ENCODE results near the gene NPAS3.

Gene NPAS3

DNA sequence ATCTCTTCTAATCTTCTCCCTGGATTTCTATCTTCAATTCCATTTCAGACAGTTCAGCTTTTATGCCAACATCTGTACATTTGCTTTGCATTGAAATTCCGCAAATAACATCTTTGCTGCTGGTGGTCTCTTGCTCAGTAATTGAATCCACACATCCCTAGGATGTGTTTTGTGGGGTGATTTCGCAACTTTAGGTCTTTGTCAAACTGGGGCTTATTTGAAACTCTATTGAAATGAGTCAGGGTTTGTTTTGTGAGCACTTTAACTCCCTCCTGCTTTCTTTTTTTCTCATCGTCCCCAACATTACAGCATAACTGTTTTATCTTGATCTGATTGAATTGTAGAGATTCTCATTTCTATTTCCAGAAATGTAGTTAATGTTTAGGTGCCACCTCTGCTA lies 404.3 kb downstream of the NPAS3 start:
- DNase-seq: no peak

DNA sequence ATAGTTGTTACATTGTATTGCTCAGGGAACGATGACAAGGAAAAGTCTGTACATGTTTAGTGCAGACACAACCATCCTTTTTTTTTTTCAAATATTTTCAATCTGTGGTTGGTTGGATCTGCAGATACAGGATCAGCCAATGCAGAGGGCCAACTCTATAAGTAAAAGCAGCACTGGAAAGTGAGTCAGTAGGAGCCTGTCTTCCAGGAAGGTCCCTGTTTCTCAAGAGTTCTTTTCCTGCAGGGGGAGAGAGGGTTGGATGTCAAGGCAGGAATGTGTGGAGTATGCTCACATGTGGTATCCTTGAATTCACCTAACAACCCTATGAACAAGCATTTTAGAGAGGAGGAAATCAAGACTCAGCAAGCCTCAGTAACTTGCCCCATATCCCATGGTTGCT lies 409.1 kb downstream of the NPAS3 start:
- no peak for DNase-seq

DNA sequence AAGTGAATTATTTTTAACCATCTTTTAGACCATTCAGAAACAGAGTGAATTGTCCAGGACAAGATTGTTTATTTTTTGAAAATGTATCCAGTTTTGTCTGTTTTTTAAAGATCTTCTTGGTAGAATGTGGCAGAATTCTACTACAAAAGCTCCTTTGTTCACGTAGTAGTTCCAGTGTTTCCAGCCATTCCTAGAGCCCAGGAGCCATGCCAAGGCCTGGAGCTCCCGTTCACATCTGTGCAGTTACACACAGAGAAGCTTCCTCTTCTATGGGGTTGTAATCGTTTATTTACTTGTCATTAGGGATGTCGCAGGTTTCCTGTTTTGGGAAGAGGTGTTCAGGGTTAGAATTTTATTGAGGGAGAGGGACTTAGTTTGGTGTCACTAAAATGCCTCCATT lies 409.8 kb downstream of the NPAS3 start:
- DNase-seq: no peak

GRCh38 chr14:33349871-33350270 lies 411.2 kb downstream of the NPAS3 start:
- no peak for DNase-seq

DNA sequence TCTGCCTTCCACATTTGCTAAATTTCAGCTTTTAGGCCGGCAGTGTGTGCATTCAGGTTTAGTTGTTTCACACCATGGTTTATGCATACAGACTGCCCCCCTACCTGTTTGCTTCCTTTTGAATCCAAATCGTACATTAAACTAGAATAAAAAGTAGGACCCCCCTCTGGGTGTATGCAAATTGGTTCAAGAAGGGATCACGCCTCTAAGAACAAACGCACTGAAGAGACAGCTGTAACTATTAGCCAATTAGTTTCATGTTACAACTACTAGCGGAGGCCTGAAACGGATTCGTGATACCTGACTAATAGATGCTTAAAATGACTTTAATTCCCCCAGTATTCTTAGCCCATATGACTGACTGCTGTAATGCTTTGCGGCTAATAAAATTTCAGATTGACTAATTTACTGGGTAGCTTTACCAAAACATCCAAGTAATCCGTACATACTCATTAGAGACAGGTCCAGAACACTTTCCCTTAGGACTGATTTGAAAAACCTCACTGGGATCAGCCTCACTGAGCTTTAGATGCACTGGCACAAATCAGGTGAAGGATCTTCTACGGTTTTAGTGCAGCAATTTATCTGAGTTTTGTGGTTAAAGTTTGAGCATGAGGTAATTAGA lies 411.8 kb downstream of the NPAS3 start:
- DNase-seq: no peak

GRCh38 chr14:33352821-33353220 lies 414.1 kb downstream of the NPAS3 start:
- no peak for DNase-seq

GRCh38 chr14:33356181-33356580 lies 417.5 kb downstream of the NPAS3 start:
- DNase-seq: no peak

GRCh38 chr14:33357225-33358010 lies 418.7 kb downstream of the NPAS3 start:
- no peak for DNase-seq

GRCh38 chr14:33359288-33359881 lies 420.7 kb downstream of the NPAS3 start:
- no peak for DNase-seq

DNA sequence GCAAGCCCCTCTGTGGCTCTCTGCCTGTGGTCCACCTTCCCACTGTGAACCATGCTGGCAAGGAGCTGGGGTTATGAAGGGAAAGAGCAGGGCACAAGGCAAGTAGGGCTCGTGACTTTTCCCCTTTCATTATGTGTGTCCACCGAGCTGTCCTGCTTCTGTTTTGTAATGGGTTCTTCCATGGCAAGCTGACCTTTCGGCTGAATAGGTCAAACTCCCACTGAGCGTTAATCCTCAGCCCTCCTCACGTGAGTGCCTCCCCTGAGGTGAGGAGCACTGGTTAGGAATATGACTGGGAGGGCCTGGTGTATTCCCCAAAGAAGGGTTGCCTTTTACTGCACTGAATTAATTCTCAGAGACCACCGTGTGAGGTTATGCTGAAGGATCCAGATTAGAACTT lies 424.3 kb downstream of the NPAS3 start:
- no peak for DNase-seq

GRCh38 chr14:33363682-33364081 lies 425.0 kb downstream of the NPAS3 start:
- DNase-seq: no peak

- DNase-seq: no peak
These were observed 425.8 kb downstream of the NPAS3 start for GRCh38 chr14:33364466-33364865.

DNA sequence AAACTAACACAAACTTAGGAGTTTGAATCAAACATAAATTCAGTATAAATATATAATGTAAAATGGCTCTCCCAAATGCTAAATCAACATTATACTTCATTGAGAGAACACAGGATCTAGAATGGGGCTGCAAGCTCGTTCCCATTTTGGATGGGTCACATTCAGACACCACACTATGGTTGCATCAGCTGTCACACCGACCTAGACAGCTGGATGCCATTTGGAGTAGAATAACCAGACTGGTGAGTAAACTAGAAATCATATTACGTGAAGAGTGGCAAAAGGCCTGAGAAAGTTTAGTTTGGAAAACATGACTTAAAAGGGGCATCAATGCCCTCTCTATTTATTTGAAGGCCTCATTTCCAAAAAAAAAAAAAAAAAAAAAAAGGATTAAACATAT lies 430.4 kb downstream of the NPAS3 start:
- DNase-seq: no peak

- DNase-seq: no peak
These were observed 431.3 kb downstream of the NPAS3 start for GRCh38 chr14:33369972-33370371.

GRCh38 chr14:33370426-33370825 lies 431.7 kb downstream of the NPAS3 start:
- DNase-seq: no peak

DNA sequence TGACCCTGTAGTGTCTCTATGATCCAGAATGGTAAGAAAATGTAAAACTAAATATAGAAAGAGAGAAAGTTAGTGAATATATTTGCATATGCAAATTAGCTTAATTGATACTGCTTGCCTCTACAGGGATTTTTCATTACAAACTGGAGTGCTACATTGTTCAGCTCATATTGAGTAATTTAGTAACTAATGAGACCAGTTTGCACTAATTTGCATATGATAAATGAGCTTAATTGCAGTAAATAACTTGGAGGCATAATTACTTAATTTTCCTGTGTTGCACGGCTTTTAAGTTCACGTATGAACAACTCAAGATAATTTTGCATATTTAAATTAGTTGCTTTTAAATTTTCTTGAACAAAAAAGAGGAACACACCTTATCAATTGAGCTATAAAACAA lies 436.5 kb downstream of the NPAS3 start:
- no peak for DNase-seq

DNA sequence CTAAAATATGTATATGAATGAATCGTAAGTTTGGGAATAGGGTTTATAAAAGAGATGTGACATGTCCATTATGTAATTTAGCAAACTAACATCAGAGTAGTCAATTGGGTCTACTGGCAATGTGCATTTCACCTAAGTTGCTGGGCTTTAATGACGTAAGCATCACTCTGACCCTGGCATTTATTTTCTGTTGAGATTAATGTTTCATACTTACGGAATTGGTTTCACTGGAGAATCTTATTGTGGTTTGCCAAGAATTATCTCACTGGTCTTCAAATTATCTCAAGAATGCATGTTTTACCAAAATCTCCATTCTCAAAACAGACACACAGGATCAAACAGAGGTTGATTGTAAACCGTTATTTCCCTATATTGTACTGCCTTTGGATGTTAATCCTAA lies 437.1 kb downstream of the NPAS3 start:
- no peak for DNase-seq

DNA sequence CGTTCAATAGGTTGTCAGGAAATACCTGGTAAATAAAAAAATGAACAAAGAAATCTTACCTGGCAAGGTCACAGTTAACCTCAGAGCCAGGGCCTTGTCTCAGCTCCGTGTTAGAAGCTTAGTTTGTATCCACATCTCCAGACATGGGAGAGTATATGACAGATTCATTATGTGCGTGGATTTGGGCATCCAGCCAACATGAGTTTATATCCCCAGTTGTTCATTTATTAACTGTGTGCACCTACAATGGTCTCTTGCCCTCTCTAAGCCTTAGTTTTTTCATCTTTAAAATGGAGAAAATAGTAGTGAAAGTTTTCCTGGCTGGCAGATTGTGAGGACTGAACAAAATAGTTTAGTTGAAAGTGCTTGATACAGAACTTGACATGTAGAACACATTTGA lies 437.8 kb downstream of the NPAS3 start:
- no peak for DNase-seq

- no peak for DNase-seq
These were observed 439.1 kb downstream of the NPAS3 start for GRCh38 chr14:33377596-33378390.

- DNase-seq: no peak
These were observed 443.0 kb downstream of the NPAS3 start for GRCh38 chr14:33381717-33382116.

DNA sequence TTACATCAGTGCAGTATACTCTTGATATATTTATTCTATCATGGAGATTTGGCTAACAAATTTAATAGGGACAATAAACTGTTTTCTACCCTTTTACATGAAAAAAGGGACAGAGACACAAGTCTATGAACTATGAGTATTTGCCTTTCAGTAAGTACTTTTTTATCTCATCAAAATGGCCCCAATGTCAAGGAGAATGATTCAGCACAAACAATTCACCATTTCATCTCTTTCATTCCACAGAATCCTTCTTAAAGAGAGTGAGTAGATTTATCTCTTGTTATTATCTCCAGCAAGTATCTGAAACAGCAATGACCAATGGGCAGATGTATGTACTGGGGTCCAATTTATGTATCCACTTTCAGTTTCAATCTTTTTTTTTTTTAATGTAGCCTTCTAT lies 447.5 kb downstream of the NPAS3 start:
- DNase-seq: no peak

GRCh38 chr14:33386781-33387180 lies 448.1 kb downstream of the NPAS3 start:
- no peak for DNase-seq

DNA sequence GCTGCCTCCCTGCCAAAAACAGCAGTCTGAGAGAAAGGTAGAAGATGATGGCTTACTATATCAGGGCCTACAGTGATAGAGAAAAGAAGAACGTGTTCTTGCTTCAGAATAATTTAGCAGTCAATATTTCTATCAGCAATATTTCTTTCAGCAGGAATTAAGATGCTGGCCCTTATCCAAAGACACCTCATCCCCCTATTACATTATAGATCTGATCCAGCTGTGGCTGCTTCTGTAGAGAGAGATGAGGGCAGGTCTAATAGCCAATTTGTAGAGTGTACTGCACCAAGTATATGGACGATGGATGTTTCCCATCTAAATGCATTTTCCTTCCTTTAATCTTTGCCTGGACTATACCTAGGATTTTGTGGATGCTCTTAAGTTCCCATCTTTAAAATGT lies 451.7 kb downstream of the NPAS3 start:
- no peak for DNase-seq

All from CD4-positive, alpha-beta T cell treated with Interleukin-17A for 1 hour (primary cell).